ENCODE measurements around the gene RGL4.

DNA sequence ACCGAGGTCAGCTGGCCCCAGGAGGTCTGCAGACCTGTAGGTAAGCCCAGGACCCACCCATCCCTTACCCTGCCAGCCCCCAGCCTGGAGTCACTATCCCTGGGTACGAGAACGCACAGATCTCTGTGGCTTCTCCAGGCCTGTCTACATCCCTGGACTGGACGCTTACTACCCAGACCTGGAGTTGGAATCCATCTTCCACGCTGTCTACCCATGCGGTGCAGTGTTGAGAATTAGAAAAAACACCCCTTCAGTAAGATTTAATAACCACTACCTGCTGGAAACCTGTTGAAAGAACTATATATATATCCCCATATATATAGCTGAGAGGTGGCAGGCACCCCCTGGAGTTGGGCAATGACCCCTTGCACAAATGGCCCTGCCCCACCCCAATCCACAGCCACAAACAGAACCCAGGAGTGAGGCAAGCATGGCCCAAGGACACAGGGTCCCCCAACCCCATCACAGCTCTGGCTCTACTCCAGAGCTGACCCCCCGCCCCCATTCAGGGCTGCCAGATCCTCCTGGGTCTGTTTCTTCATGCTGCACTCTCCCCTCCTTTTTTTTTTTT lies 17.7 kb upstream of the RGL4 start:
- TF ChIP-seq, protein P1, sequence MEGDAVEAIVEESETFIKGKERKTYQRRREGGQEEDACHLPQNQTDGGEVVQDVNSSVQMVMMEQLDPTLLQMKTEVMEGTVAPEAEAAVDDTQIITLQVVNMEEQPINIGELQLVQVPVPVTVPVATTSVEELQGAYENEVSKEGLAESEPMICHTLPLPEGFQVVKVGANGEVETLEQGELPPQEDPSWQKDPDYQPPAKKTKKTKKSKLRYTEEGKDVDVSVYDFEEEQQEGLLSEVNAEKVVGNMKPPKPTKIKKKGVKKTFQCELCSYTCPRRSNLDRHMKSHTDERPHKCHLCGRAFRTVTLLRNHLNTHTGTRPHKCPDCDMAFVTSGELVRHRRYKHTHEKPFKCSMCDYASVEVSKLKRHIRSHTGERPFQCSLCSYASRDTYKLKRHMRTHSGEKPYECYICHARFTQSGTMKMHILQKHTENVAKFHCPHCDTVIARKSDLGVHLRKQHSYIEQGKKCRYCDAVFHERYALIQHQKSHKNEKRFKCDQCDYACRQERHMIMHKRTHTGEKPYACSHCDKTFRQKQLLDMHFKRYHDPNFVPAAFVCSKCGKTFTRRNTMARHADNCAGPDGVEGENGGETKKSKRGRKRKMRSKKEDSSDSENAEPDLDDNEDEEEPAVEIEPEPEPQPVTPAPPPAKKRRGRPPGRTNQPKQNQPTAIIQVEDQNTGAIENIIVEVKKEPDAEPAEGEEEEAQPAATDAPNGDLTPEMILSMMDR (conservative IDR thresholded peaks at IDR 0.05 in 1 of 2, IDR thresholded peaks at IDR 0.05 in 1 of 2; ENCODE audit: extremely low read depth in 1 of 2, insufficient read depth in 1 of 2, low read depth in 1 of 2, low read length in 2 of 2) = no peak
- no peak for TF ChIP-seq EZH2 (IDR thresholded peaks at IDR 0.05; ENCODE audit: borderline replicate concordance, low read length)

Data from mammary epithelial cell (primary cell).